Measurements from ENCODE around the gene KCNH8.

- TF ChIP-seq FOXM1 (IDR thresholded peaks at IDR 0.05; ENCODE audit: borderline replicate concordance, low read depth) (no peak), REST (IDR thresholded peaks at IDR 0.05; ENCODE audit: low read depth) (no peak), CEBPB (IDR thresholded peaks at IDR 0.05) (no peak), YY1 (IDR thresholded peaks at IDR 0.05; ENCODE audit: low read depth) (no peak)
Observed at GRCh38 chr3:19165654-19166053, 17.3 kb downstream of the KCNH8 start.
